T-helper 1 cell treated with Interleukin-12 subunit alpha and Interleukin-12 subunit beta and Interleukin-4 antibody, amounts not matched to agents 30 μg/mL and 1 μg/mL, for 36 hours (primary cell): ENCODE measurements around the gene BRAF.
"Not testable (repeated sequence)": the region's sequence is repeated elsewhere in the genome, so short reads cannot be mapped to it uniquely, and the experiment has no call there.

ENCODE experiments used
- H3K27ac Mint-ChIP-seq: one replicate; pipeline ENCODE4 v1.8.0; 2021; ENCODE audit warnings: mild to moderate bottlenecking, mixed read lengths
- H3K27me3 Mint-ChIP-seq: one replicate; pipeline ENCODE4 v1.8.0; 2021; ENCODE audit warnings: low read depth, mixed read lengths
- H3K36me3 Mint-ChIP-seq: one replicate; pipeline ENCODE4 v1.8.0; 2021; ENCODE audit warnings: low read depth, mixed read lengths
- H3K4me1 Mint-ChIP-seq: one replicate; pipeline ENCODE4 v1.8.0; 2021; ENCODE audit warnings: low read depth, mixed read lengths
- H3K4me3 Mint-ChIP-seq: one replicate; pipeline ENCODE4 v1.8.0; 2021; ENCODE audit warnings: mild to moderate bottlenecking, moderate library complexity, mixed read lengths
- H3K9me3 Mint-ChIP-seq: one replicate; pipeline ENCODE4 v1.8.0; 2021; ENCODE audit warnings: mixed read lengths

The BRAF gene

GRCh38 chr7:140810830-140811556, 113.7 kb downstream of the BRAF start:
- H3K27me3 Mint-ChIP-seq = no peaks in the 10 kb centered on the region
- no peak overlapping the region for H3K4me3 Mint-ChIP-seq
- peaks cover 2% of the 10 kb centered on the region for H3K4me1 Mint-ChIP-seq
- no peak overlapping the region for H3K27ac Mint-ChIP-seq
- no peaks in the 10 kb centered on the region for H3K9me3 Mint-ChIP-seq
- H3K36me3 Mint-ChIP-seq = no peaks in the 10 kb centered on the region

- Mint-ChIP-seq H3K36me3 (no peaks in the 10 kb centered on the region), H3K9me3 (no peaks in the 10 kb centered on the region), H3K4me1 (peaks cover 2% of the 10 kb centered on the region), H3K27ac (no peak overlapping the region), H3K4me3 (no peak overlapping the region), H3K27me3 (no peaks in the 10 kb centered on the region)
These were observed 114.3 kb downstream of the BRAF start for GRCh38 chr7:140810385-140810784.

- H3K27me3 Mint-ChIP-seq = no peaks in the 10 kb centered on the region
- H3K4me3 Mint-ChIP-seq = no peak overlapping the region
- H3K9me3 Mint-ChIP-seq = no peaks in the 10 kb centered on the region
- no peak overlapping the region for H3K27ac Mint-ChIP-seq
- peaks cover 3% of the 10 kb centered on the region for H3K4me1 Mint-ChIP-seq
- H3K36me3 Mint-ChIP-seq = peaks cover 11% of the 10 kb centered on the region
These were observed 145.8 kb downstream of the BRAF start for GRCh38 chr7:140778975-140779374.

- Mint-ChIP-seq H3K4me1 (peaks cover 3% of the 10 kb centered on the region), H3K36me3 (peaks cover 11% of the 10 kb centered on the region), H3K27me3 (no peaks in the 10 kb centered on the region), H3K4me3 (no peak overlapping the region), H3K9me3 (no peaks in the 10 kb centered on the region), H3K27ac (no peak overlapping the region)
These were observed 146.2 kb downstream of the BRAF start for GRCh38 chr7:140778568-140778967.

- Mint-ChIP-seq H3K9me3 (no peaks in the 10 kb centered on the region), H3K27me3 (no peaks in the 10 kb centered on the region), H3K4me1 (peaks cover 3% of the 10 kb centered on the region), H3K4me3 (no peak overlapping the region), H3K36me3 (peaks cover 12% of the 10 kb centered on the region), H3K27ac (no peak overlapping the region)
These were observed 150.4 kb downstream of the BRAF start for GRCh38 chr7:140774371-140774770.

- H3K36me3 Mint-ChIP-seq = peaks cover 12% of the 10 kb centered on the region
These were observed 151.6 kb downstream of the BRAF start for GRCh38 chr7:140773104-140773503.

GRCh38 chr7:140771826-140772225, 152.9 kb downstream of the BRAF start:
- peaks cover 3% of the 10 kb centered on the region for H3K4me1 Mint-ChIP-seq
- H3K36me3 Mint-ChIP-seq = peaks cover 17% of the 10 kb centered on the region
- H3K4me3 Mint-ChIP-seq = no peak overlapping the region
- no peaks in the 10 kb centered on the region for H3K27me3 Mint-ChIP-seq
- no peak overlapping the region for H3K27ac Mint-ChIP-seq
- H3K9me3 Mint-ChIP-seq = no peaks in the 10 kb centered on the region

More at GRCh38 chr7:140773104-140773503, 151.6 kb downstream of the BRAF start:
- Mint-ChIP-seq H3K4me1 (no peaks in the 10 kb centered on the region), H3K9me3 (no peaks in the 10 kb centered on the region), H3K27me3 (no peaks in the 10 kb centered on the region), H3K27ac (no peak overlapping the region), H3K4me3 (no peak overlapping the region)

GRCh38 chr7:140769852-140770251, 154.9 kb downstream of the BRAF start:
- Mint-ChIP-seq H3K36me3 (peaks cover 17% of the 10 kb centered on the region), H3K4me3 (no peak overlapping the region), H3K27me3 (no peaks in the 10 kb centered on the region), H3K9me3 (no peaks in the 10 kb centered on the region), H3K4me1 (peaks cover 3% of the 10 kb centered on the region), H3K27ac (no peak overlapping the region)

GRCh38 chr7:140767418-140767817, 157.3 kb downstream of the BRAF start:
- Mint-ChIP-seq H3K9me3 (peaks cover under 1% of the 10 kb centered on the region), H3K4me3 (no peak overlapping the region), H3K27ac (no peak overlapping the region), H3K4me1 (peaks cover 3% of the 10 kb centered on the region), H3K36me3 (peaks cover 17% of the 10 kb centered on the region), H3K27me3 (no peaks in the 10 kb centered on the region)

- not testable (repeated sequence) for H3K4me3 Mint-ChIP-seq, H3K4me1 Mint-ChIP-seq, H3K27ac Mint-ChIP-seq, H3K27me3 Mint-ChIP-seq
- Mint-ChIP-seq H3K36me3 (peaks cover 16% of the 10 kb centered on the region), H3K9me3 (peaks cover 15% of the 10 kb centered on the region)
These were observed 159.3 kb downstream of the BRAF start for GRCh38 chr7:140765441-140765840.

- not testable (repeated sequence) for H3K4me3 Mint-ChIP-seq, H3K27me3 Mint-ChIP-seq, H3K27ac Mint-ChIP-seq, H3K4me1 Mint-ChIP-seq
- H3K36me3 Mint-ChIP-seq = peaks cover 20% of the 10 kb centered on the region
- H3K9me3 Mint-ChIP-seq = peaks cover 18% of the 10 kb centered on the region
These were observed 161.6 kb downstream of the BRAF start for GRCh38 chr7:140763166-140763565.

- H3K9me3 Mint-ChIP-seq = peaks cover 18% of the 10 kb centered on the region
- not testable (repeated sequence) for H3K4me1 Mint-ChIP-seq, H3K4me3 Mint-ChIP-seq, H3K27me3 Mint-ChIP-seq, H3K27ac Mint-ChIP-seq
- H3K36me3 Mint-ChIP-seq = peaks cover 12% of the 10 kb centered on the region
These were observed 163.4 kb downstream of the BRAF start for GRCh38 chr7:140761375-140761774.

- Mint-ChIP-seq H3K9me3 (peaks cover 1% of the 10 kb centered on the region), H3K27me3 (no peaks in the 10 kb centered on the region), H3K4me1 (no peaks in the 10 kb centered on the region), H3K4me3 (no peak overlapping the region), H3K27ac (no peak overlapping the region), H3K36me3 (peaks cover 3% of the 10 kb centered on the region)
These were observed 170.2 kb downstream of the BRAF start for GRCh38 chr7:140754506-140754905.

- H3K4me1 Mint-ChIP-seq = no peaks in the 10 kb centered on the region
- no peaks in the 10 kb centered on the region for H3K27me3 Mint-ChIP-seq
- peaks cover 4% of the 10 kb centered on the region for H3K36me3 Mint-ChIP-seq
- H3K9me3 Mint-ChIP-seq = no peaks in the 10 kb centered on the region
- no peak overlapping the region for H3K27ac Mint-ChIP-seq
- H3K4me3 Mint-ChIP-seq = no peak overlapping the region
These were observed 172.2 kb downstream of the BRAF start for GRCh38 chr7:140752533-140752932.

GRCh38 chr7:140746751-140747150, 178.0 kb downstream of the BRAF start:
- H3K27ac Mint-ChIP-seq = no peak overlapping the region

More at GRCh38 chr7:140746751-140747150, 178.0 kb downstream of the BRAF start:
- no peaks in the 10 kb centered on the region for H3K4me1 Mint-ChIP-seq
- H3K36me3 Mint-ChIP-seq = peaks cover 7% of the 10 kb centered on the region
- H3K4me3 Mint-ChIP-seq = no peak overlapping the region
- no peaks in the 10 kb centered on the region for H3K27me3 Mint-ChIP-seq
- H3K9me3 Mint-ChIP-seq = no peaks in the 10 kb centered on the region
